Subcutaneous abdominal adipose tissue (tissue), 5 donors: ENCODE data around the gene TMF1.

Experiments
- H3K27ac ChIP-seq: one replicate; pipeline ENCODE4 v1.7.0; 2013; ENCODE audit warnings: low read depth, mild to moderate bottlenecking, inconsistent platforms, low read length, moderate library complexity
- H3K27me3 ChIP-seq, 5 donors: one replicate each; pipeline ENCODE4 v1.7.0; 2013; ENCODE audit warnings: low read length in 5 of 5, inconsistent platforms in 1 of 5; ENCODE audit not compliant: control insufficient read depth in 5 of 5, insufficient read depth in 4 of 5
- H3K36me3 ChIP-seq, 5 donors: one replicate each; pipeline ENCODE4 v1.7.0; 2013; ENCODE audit warnings: low read length in 5 of 5; ENCODE audit not compliant: control insufficient read depth in 5 of 5, insufficient read depth in 5 of 5
- H3K4me1 ChIP-seq, 5 donors: one replicate each; pipeline ENCODE4 v1.7.0; 2013; ENCODE audit warnings: low read length in 5 of 5, mild to moderate bottlenecking in 3 of 5, moderate library complexity in 1 of 5; ENCODE audit not compliant: control insufficient read depth in 5 of 5, insufficient read depth in 5 of 5
- H3K4me3 ChIP-seq, 5 donors: one replicate each; pipeline ENCODE4 v1.7.0; 2013; ENCODE audit warnings: low read length in 5 of 5, low read depth in 1 of 5
- H3K9ac ChIP-seq, 5 donors: one replicate each; pipeline ENCODE4 v1.7.0; 2013; ENCODE audit warnings: low read length in 5 of 5, mild to moderate bottlenecking in 4 of 5, moderate library complexity in 3 of 5
- H3K9me3 ChIP-seq, 5 donors: one replicate each; pipeline ENCODE4 v1.7.0; 2013; ENCODE audit warnings: low read length in 5 of 5; ENCODE audit not compliant: control insufficient read depth in 5 of 5
- donor health status: healthy.
- donor health status: healthy.
- donor health status: healthy.
- donor health status: healthy.
- donor health status: healthy.

TMF1 gene

GRCh38 chr3:69080233-69080920, 28.2 kb upstream of the TMF1 start, which contains the start of gene UBA3:
UBA3 (minus strand) TSS chr3:69080365; CDS start chr3:69080353, 12 bp downstream.
- Histone ChIP-seq H3K9me3 (no peaks in the 10 kb centered on the region), H3K4me3 (peak within 1 kb of the TSS; percentile 75 to 85 (median 80)), H3K9ac (peak within 1 kb of the TSS; percentile 69 to 85 (median 75)), H3K4me1 (peaks cover 9 to 49% (median 46%) of the 10 kb centered on the region in 5 donors), H3K27me3 (no peaks in the 10 kb centered on the region), H3K36me3 (no peaks in the 10 kb centered on the region), H3K27ac (peak within 1 kb of the TSS; percentile 65)

- H3K9me3 ChIP-seq: no peaks in the 10 kb centered on the region
- peak overlapping the region; percentile 65 for H3K27ac ChIP-seq
- peak overlapping the region; percentile 75 to 85 (median 80) for H3K4me3 ChIP-seq
- no peaks in the 10 kb centered on the region for H3K27me3 ChIP-seq
- H3K36me3 ChIP-seq: peaks cover 0 to under 1% (median 0%) of the 10 kb centered on the region in 5 donors
- H3K9ac ChIP-seq: peak overlapping the region; percentile 69 to 85 (median 75)
- H3K4me1 ChIP-seq: peaks cover 9 to 47% (median 44%) of the 10 kb centered on the region in 5 donors
Measured at GRCh38 chr3:69079269-69080159, 27.4 kb upstream of the TMF1 start.

GRCh38 chr3:69072928-69073327, 20.8 kb upstream of the TMF1 start:
- Histone ChIP-seq H3K4me1 (peaks cover 0 to 4% (median 4%) of the 10 kb centered on the region in 5 donors), H3K36me3 (peaks cover 9 to 38% (median 17%) of the 10 kb centered on the region in 5 donors), H3K27ac (no peak overlapping the region), H3K4me3 (no peak overlapping the region), H3K9me3 (no peaks in the 10 kb centered on the region), H3K9ac (no peak overlapping the region), H3K27me3 (no peaks in the 10 kb centered on the region)

GRCh38 chr3:69066121-69066520, 14.0 kb upstream of the TMF1 start:
- no peaks in the 10 kb centered on the region for H3K27me3 ChIP-seq
- peaks cover 20 to 32% (median 25%) of the 10 kb centered on the region in 5 donors for H3K36me3 ChIP-seq
- H3K27ac ChIP-seq: no peak overlapping the region
- no peak overlapping the region for H3K4me3 ChIP-seq
- no peaks in the 10 kb centered on the region for H3K9me3 ChIP-seq
- H3K9ac ChIP-seq: no peak overlapping the region
- peaks cover 0 to 7% (median 0%) of the 10 kb centered on the region in 5 donors for H3K4me1 ChIP-seq

- H3K4me1 ChIP-seq: peaks cover 0 to 7% (median 0%) of the 10 kb centered on the region in 5 donors
- peaks cover 24 to 31% (median 29%) of the 10 kb centered on the region in 5 donors for H3K36me3 ChIP-seq
- no peaks in the 10 kb centered on the region for H3K27me3 ChIP-seq
- H3K27ac ChIP-seq: no peak overlapping the region
- no peak overlapping the region for H3K4me3 ChIP-seq
- no peak overlapping the region for H3K9ac ChIP-seq
- no peaks in the 10 kb centered on the region for H3K9me3 ChIP-seq
Measured at GRCh38 chr3:69065318-69065964, 13.3 kb upstream of the TMF1 start.

- Histone ChIP-seq H3K27me3 (no peaks in the 10 kb centered on the region), H3K36me3 (peaks cover 28 to 43% (median 38%) of the 10 kb centered on the region in 5 donors), H3K4me3 (no peak overlapping the region), H3K9me3 (no peaks in the 10 kb centered on the region), H3K27ac (no peak overlapping the region), H3K9ac (peak overlapping the region in 1 of 5 donors; percentile 20), H3K4me1 (peaks cover 0 to 7% (median 0%) of the 10 kb centered on the region in 5 donors)
Measured at GRCh38 chr3:69063636-69064035, 11.5 kb upstream of the TMF1 start.

GRCh38 chr3:69059688-69060087, 7.6 kb upstream of the TMF1 start:
- Histone ChIP-seq H3K4me1 (peaks cover 0 to 7% (median 0%) of the 10 kb centered on the region in 5 donors), H3K36me3 (peaks cover 35 to 66% (median 52%) of the 10 kb centered on the region in 5 donors), H3K9me3 (no peaks in the 10 kb centered on the region), H3K9ac (no peak overlapping the region), H3K27me3 (no peaks in the 10 kb centered on the region), H3K27ac (no peak overlapping the region), H3K4me3 (no peak overlapping the region)

- no peak overlapping the region for H3K27ac ChIP-seq
- no peak overlapping the region for H3K4me3 ChIP-seq
- no peaks in the 10 kb centered on the region for H3K9me3 ChIP-seq
- peaks cover 0 to 3% (median 0%) of the 10 kb centered on the region in 5 donors for H3K4me1 ChIP-seq
- H3K36me3 ChIP-seq: peaks cover 36 to 67% (median 53%) of the 10 kb centered on the region in 5 donors
- no peak overlapping the region for H3K9ac ChIP-seq
- H3K27me3 ChIP-seq: no peaks in the 10 kb centered on the region
Measured at GRCh38 chr3:69058947-69059224, 6.8 kb upstream of the TMF1 start.

- H3K9ac ChIP-seq: no peak overlapping the region
- no peak overlapping the region for H3K27ac ChIP-seq
- H3K4me1 ChIP-seq: no peaks in the 10 kb centered on the region
- H3K9me3 ChIP-seq: no peaks in the 10 kb centered on the region
- no peaks in the 10 kb centered on the region for H3K27me3 ChIP-seq
- H3K36me3 ChIP-seq: peaks cover 36 to 71% (median 53%) of the 10 kb centered on the region in 5 donors
- no peak overlapping the region for H3K4me3 ChIP-seq
Measured at GRCh38 chr3:69058180-69058946, 6.2 kb upstream of the TMF1 start.
